Activated CD4-positive, alpha-beta memory T cell treated with anti-CD3 and anti-CD28 coated beads, Interleukin-2, amount 10 ng/mL, durations not matched to agents 7 days and 5 days (primary cell): ENCODE measurements around the gene KLF13. TPM values are rescaled to one million over a fixed set of nuclear protein-coding genes. Genes with fewer than 3 reads are reported as not detected.

Experiments
- CTCF ChIA-PET: fragments of 350-600 bp; sonication (Branson Sonifier 250); formaldehyde crosslinking; loops from one replicate; lab custom pipeline; 2021; ENCODE audit warnings: antibody characterized with exemption, inconsistent platforms; lab: Charles Lee
- POLR2A ChIA-PET: fragments of 350-600 bp; sonication (Branson Sonifier 250); formaldehyde crosslinking; loops from one replicate; lab custom pipeline; 2021; ENCODE audit warnings: antibody characterized with exemption; lab: Charles Lee
- DNase-seq: peaks from one replicate; pipeline ENCODE4 v3.0.0-alpha.2; 2020
- H3K27ac Mint-ChIP-seq: one replicate; pipeline ENCODE4 v1.8.0; 2021; ENCODE audit warnings: mild to moderate bottlenecking, mixed read lengths
- H3K27me3 Mint-ChIP-seq: one replicate; pipeline ENCODE4 v1.8.0; 2021; ENCODE audit warnings: mixed read lengths
- H3K36me3 Mint-ChIP-seq: one replicate; pipeline ENCODE4 v1.8.0; 2021; ENCODE audit warnings: low read depth, mixed read lengths
- H3K4me1 Mint-ChIP-seq: one replicate; pipeline ENCODE4 v1.8.0; 2021; ENCODE audit warnings: mixed read lengths
- H3K4me3 Mint-ChIP-seq: one replicate; pipeline ENCODE4 v1.8.0; 2021; ENCODE audit warnings: mild to moderate bottlenecking, mixed read lengths
- H3K9me3 Mint-ChIP-seq: one replicate; pipeline ENCODE4 v1.8.0; 2021; ENCODE audit warnings: mixed read lengths
- total RNA-seq, 2 experiments: library from RNA; stranded (reverse); gene quantifications; one replicate each; pipeline ENCODE4 v1.2.3, GENCODE V29; 2021

KLF13 gene
- total RNA-seq, 2 experiments from 2014 or later = 199 TPM

DNA sequence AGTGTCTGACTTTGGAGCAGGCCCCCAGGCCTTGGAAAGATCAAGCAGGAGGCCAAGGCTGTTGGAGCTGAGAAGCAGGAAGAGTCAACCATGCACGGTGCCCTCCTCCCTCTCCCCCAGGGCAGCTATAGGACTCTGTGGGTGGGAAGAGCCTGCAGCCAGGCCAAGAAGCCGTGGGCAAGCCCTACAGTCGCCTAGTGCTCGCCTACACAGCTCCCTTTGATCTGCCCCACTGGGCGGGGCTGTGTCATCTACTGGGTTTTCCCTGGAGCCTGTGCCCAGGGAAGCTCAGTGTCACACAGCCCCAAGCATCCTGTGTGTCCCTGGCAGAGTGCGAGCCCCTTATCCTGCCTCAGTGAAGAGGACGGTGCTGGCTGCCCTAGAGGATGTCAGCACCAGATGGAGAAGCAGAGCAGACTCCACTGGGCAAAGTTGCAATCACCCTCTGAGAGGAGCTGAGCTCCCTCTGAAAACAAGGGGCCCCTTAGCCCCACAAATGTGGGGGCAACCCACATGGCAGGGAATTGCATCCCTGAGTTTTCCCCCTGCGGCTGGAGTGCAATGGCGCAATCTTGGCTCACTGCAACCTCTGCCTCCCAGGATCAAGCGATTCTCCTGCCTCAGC, 72.2 kb downstream of the KLF13 start:
- H3K4me3 Mint-ChIP-seq = no peak overlapping the region
- DNase-seq = no peak
- CTCF ChIA-PET = interaction anchor here (0.9 to 1.6 kb wide), 6 partner anchors 16 to 183 kb away, joined by 3 to 6 read pairs (median 4); no protein-coding TSS in a partner anchor
- H3K4me1 Mint-ChIP-seq = peaks cover 37% of the 10 kb centered on the region
- H3K27ac Mint-ChIP-seq = no peak overlapping the region
- no peaks in the 10 kb centered on the region for H3K27me3 Mint-ChIP-seq
- no peaks in the 10 kb centered on the region for H3K9me3 Mint-ChIP-seq
- no peaks in the 10 kb centered on the region for H3K36me3 Mint-ChIP-seq
- POLR2A ChIA-PET = interaction anchor here (1.5 to 3.6 kb wide), 2 partner anchors 35 to 37 kb away, joined by 5 to 17 read pairs; no protein-coding TSS in a partner anchor

DNA sequence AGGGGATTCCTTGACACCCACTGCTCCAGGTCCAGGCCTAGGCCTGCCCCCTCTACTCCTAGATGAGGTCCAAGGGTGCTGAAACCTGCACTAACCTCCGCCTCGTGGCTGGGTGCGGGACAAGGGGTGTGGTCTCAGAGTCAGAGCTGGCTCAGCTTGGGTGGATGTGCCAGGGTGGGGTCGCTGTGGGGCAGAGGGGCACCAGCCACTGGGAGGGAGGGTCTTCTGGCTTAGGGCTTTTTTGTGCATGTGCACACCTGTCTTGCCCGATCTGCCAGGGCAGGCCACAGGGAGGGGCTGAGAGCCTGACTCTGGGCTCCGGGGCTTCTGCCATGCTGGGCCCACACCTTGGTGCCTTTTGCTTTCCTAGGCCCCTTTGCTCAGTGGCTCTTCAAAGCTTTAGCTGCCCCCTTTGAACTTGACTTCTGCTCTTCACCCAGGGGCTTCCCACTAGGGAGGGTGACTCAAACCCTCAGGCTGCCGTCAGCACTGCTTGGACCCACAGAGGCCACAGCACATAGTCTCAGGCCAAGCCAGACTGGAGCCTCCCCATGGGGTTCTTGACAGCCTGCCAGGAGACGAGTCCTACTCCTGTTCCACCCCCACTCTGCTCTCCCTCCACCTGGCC, 73.0 kb downstream of the KLF13 start:
- DNase-seq = no peak
- CTCF ChIA-PET = interaction anchor here (1.6 kb wide), 1 partner anchor 35 kb away, joined by 3 read pairs; no protein-coding TSS in a partner anchor
- POLR2A ChIA-PET = interaction anchor here (1.5 to 3.6 kb wide), 2 partner anchors 35 to 38 kb away, joined by 5 to 17 read pairs; no protein-coding TSS in a partner anchor

DNA sequence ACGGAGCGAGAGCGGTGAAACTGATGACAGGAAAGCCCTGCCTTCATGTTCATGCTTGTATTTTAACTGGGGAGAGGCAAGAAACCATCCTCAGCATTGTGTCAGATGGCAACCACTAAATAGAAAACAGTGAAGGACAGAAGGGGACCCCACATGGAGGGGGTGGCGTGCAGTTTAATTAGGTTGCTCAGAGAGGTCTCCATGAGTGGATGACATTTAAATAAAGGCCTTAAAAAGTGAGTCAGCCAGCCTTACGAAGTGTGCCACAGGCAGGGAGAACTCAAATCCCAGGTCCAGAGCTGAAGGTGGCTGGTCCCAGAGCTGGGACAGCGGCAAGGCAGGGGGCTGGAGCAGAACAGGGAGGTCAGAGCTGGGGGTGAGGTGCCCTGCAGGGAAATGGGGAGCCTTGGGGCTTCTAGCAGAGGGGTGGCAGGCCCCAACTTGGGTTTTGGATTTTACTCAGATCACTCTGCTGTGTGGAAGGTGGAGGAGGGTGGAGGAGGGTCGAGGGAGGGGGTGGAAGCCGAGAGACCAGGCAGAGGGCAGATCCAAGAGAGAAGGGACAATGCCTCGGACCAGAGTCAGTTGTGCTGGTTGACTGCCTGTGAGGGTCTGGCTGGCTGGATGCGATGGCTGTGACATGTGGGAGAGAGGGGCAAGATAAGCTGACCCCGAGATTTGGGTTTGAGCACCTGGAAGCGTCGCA, 73.7 kb downstream of the KLF13 start:
- ChIA-PET CTCF (interaction anchor here (0.7 kb wide), 1 partner anchor 28 kb away, joined by 3 read pairs; no protein-coding TSS in a partner anchor), POLR2A (no interaction called here)
- peaks cover 45% of the 10 kb centered on the region for H3K4me1 Mint-ChIP-seq
- no peak for DNase-seq
- peaks cover 5% of the 10 kb centered on the region for H3K9me3 Mint-ChIP-seq
- H3K4me3 Mint-ChIP-seq = no peak overlapping the region
- H3K27ac Mint-ChIP-seq = no peak overlapping the region
- H3K36me3 Mint-ChIP-seq = peaks cover 2% of the 10 kb centered on the region
- H3K27me3 Mint-ChIP-seq = no peaks in the 10 kb centered on the region

More for the DNA sequence above, 73.0 kb downstream of the KLF13 start:
- Mint-ChIP-seq H3K27ac (no peak overlapping the region), H3K4me3 (no peak overlapping the region), H3K27me3 (no peaks in the 10 kb centered on the region), H3K4me1 (peaks cover 40% of the 10 kb centered on the region), H3K9me3 (peaks cover 5% of the 10 kb centered on the region), H3K36me3 (peaks cover 2% of the 10 kb centered on the region)

DNA sequence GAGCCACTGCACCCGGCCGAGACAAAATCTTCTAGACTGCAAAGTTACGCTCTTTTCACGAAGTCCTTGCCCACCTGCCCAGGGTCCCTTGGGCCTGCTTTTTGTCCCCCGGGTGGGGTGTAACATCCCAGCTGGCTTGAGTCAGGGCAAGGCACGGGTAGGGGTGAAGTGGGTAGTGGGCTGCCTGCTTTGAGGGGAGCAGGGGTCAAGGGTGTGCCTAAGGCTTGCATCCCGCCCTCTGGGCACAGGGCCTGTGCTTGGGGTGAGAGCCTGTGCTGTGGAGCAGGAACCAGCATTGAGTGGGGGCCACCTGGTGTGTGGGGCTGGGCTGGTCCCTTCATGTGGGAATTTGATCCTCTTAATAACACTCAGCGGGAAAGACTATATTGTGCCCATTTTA, 74.6 kb downstream of the KLF13 start:
- no peak for DNase-seq
- Mint-ChIP-seq H3K9me3 (peaks cover 8% of the 10 kb centered on the region), H3K27ac (no peak overlapping the region), H3K4me1 (peaks cover 51% of the 10 kb centered on the region), H3K4me3 (no peak overlapping the region), H3K27me3 (no peaks in the 10 kb centered on the region), H3K36me3 (peaks cover 7% of the 10 kb centered on the region)
- POLR2A ChIA-PET = no interaction called here
- CTCF ChIA-PET = interaction anchor here (0.7 kb wide), 1 partner anchor 27 kb away, joined by 3 read pairs; no protein-coding TSS in a partner anchor

DNA sequence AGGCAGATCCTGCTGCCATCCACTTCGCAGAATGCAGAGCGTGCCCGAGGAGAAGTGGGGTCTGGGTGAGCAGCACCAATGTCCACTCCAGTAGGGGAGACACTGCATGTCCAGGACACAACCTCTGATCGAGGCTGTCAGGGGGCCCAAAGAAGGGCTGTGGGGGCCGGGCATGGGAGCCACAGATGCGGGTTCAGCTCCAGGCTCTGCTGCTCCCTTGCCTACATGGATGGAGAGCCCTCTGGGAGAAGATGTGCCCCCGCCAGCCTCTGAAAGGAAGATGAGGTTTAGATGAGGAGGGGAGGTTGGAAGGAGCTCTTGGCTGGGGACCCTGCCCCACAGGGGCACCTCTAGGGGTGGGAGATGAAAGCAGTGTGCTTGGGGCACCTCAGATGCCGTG, 75.4 kb downstream of the KLF13 start:
- peaks cover 51% of the 10 kb centered on the region for H3K4me1 Mint-ChIP-seq
- H3K27me3 Mint-ChIP-seq = no peaks in the 10 kb centered on the region
- peaks cover 12% of the 10 kb centered on the region for H3K36me3 Mint-ChIP-seq
- DNase-seq = no peak
- ChIA-PET POLR2A (interaction anchor here (1.5 kb wide), 1 partner anchor 37 kb away, joined by 3 read pairs; no protein-coding TSS in a partner anchor), CTCF (no interaction called here)
- H3K9me3 Mint-ChIP-seq = peaks cover 12% of the 10 kb centered on the region
- H3K4me3 Mint-ChIP-seq = no peak overlapping the region
- H3K27ac Mint-ChIP-seq = no peak overlapping the region

DNA sequence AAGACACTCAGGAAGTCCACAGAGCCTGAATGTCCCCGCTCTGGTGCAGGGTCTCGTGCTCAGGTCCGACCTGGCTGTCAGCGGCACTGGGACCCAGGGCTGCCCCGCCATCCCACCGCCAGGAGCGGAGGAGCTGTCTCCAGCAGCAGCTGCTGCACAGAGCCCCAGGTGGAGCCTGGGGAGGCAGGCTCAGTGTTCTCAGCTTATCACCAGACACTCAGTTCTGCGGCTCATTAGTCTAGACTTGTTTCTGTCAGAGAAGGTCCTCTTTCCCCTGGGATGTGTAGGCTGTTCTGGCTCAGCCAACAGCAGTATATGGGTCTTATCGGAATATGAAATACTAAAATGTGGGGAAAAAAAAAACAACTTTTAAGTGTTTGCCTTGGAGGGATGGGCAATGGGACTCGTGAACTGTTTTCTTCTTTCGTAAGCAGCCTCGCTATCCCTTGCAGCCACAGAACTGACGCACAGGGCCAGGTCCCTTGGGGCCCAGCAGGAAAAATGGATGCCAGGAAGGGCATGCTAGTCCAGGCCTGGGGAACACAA, 75.9 kb downstream of the KLF13 start:
- ChIA-PET CTCF (no interaction called here), POLR2A (interaction anchor here (1.5 kb wide), 1 partner anchor 37 kb away, joined by 3 read pairs; no protein-coding TSS in a partner anchor)
- Mint-ChIP-seq H3K9me3 (peaks cover 14% of the 10 kb centered on the region), H3K36me3 (peaks cover 17% of the 10 kb centered on the region), H3K4me3 (no peak overlapping the region), H3K4me1 (peaks cover 50% of the 10 kb centered on the region), H3K27me3 (no peaks in the 10 kb centered on the region), H3K27ac (no peak overlapping the region)
- no peak for DNase-seq

DNA sequence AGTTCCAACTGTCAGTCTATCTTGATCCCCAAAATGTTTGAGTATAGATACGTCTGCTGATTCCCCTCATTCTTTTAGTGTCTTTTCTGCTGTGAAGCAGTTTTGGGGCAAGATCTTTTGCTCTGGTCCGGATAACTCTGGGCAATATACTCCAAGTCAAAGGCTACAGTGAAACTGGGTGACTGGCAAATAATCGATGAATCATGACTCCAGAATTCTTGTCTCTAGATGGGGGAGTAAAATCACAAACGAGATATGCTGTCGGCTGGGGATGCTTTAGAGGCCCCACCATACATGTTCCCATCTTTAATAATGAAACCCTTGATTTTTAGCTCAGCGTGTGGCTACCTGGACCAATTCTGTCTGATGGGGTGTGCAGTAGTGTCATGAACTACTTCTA, 76.5 kb downstream of the KLF13 start:
- H3K36me3 Mint-ChIP-seq = peaks cover 17% of the 10 kb centered on the region
- H3K9me3 Mint-ChIP-seq = peaks cover 14% of the 10 kb centered on the region
- H3K4me1 Mint-ChIP-seq = peaks cover 45% of the 10 kb centered on the region
- H3K27ac Mint-ChIP-seq = no peak overlapping the region
- CTCF ChIA-PET = interaction anchor here (4.3 kb wide), 1 partner anchor 32 kb away, joined by 16 read pairs; no protein-coding TSS in a partner anchor
- H3K4me3 Mint-ChIP-seq = no peak overlapping the region
- H3K27me3 Mint-ChIP-seq = no peaks in the 10 kb centered on the region
- no peak for DNase-seq
- POLR2A ChIA-PET = interaction anchor here (1.5 kb wide), 1 partner anchor 38 kb away, joined by 3 read pairs; no protein-coding TSS in a partner anchor

DNA sequence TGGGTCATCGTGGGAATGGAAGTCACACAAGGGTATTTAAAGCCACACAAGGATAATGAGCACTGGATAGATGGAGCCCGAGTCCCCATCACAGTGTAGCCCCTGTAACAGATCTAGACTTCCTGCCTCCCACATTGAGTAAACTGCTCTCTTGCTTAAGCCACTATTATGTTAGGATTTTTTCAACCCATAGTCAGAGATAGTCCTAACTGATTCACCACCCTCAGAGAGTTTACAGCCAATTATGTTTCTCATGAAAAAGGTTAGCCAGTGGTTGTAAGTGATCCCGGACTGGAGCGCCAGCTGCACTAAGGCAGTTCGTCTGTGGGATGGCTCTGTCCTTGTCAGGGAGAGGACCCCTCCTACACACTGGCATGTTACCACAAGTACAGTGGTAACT, 77.0 kb downstream of the KLF13 start:
- peaks cover 21% of the 10 kb centered on the region for H3K36me3 Mint-ChIP-seq
- POLR2A ChIA-PET = interaction anchor here (1.5 to 2.9 kb wide), 2 partner anchors 31 to 38 kb away, joined by 3 to 19 read pairs; no protein-coding TSS in a partner anchor

DNA sequence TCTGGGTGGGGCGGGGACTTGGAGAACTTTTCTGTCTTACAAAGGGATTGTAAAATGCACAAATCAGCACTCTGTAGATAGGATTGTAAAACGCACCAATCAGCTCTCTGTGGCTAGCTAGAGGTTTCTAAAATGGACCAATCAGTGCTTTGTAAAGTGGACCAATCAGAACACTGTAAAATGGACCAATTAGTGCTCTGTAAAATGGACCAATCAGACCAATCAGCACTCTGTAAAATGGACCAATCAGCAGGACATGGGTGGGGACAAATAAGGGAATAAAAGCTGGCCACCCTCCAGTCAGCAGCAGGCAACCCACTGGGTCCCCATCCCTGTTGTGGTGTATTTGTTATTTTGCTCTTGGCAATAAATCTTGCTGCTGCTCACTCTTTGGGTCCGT, 77.7 kb downstream of the KLF13 start:
- no peak for DNase-seq
- Mint-ChIP-seq H3K36me3 (peaks cover 23% of the 10 kb centered on the region), H3K27me3 (peaks cover 7% of the 10 kb centered on the region), H3K9me3 (peaks cover 22% of the 10 kb centered on the region), H3K4me3 (no peak overlapping the region), H3K27ac (no peak overlapping the region), H3K4me1 (peaks cover 33% of the 10 kb centered on the region)
- POLR2A ChIA-PET = interaction anchor here (1.2 to 2.9 kb wide), 3 partner anchors 12 to 30 kb away, joined by 3 to 19 read pairs (median 8); no protein-coding TSS in a partner anchor
- CTCF ChIA-PET = interaction anchor here (1.5 to 4.3 kb wide), 2 partner anchors 12 to 31 kb away, joined by 4 to 16 read pairs; no protein-coding TSS in a partner anchor

More for the DNA sequence above, 77.0 kb downstream of the KLF13 start:
- Mint-ChIP-seq H3K4me3 (no peak overlapping the region), H3K27me3 (peaks cover 2% of the 10 kb centered on the region), H3K4me1 (peaks cover 40% of the 10 kb centered on the region), H3K27ac (no peak overlapping the region), H3K9me3 (peaks cover 17% of the 10 kb centered on the region)
- DNase-seq = no peak
- CTCF ChIA-PET = interaction anchor here (4.3 kb wide), 1 partner anchor 31 kb away, joined by 16 read pairs; no protein-coding TSS in a partner anchor

DNA sequence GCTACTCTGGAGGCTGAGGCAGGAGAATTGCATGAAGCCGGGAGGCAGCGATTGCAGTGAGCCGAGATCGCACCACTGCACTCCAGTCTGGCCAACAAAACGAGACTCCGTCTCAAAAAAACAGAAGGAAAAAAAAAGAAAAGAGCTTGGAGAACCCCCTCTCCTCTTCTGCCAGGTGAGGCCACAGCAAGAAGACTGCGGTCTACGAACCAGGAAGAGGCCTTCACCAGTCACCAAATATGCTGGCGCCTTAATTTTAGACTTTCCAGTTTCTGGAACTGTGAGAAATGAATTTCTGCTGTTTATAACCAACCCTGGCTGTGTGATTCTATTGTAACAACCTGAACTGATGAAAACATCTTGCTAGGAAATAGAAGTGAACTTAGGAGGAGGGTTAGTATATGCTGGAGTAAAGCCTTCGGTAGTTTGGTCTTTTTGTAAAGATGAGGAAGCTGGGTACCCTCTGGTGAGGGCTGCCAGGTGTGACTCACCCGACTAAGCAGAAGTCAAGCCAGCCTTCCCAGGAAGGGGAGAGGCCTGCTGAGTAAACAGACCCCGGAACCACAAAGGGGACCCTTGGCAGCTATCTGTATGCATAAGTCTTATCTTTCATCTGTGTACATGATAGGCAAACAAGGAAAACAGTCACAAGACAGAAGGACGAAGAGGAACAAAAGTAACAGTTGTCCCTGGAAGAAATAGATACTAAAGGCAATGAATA, 78.7 kb downstream of the KLF13 start:
- Mint-ChIP-seq H3K9me3 (peaks cover 22% of the 10 kb centered on the region), H3K27ac (peak overlapping the region; percentile 62), H3K4me1 (peaks cover 23% of the 10 kb centered on the region), H3K36me3 (peaks cover 23% of the 10 kb centered on the region), H3K4me3 (no peak overlapping the region), H3K27me3 (peaks cover 8% of the 10 kb centered on the region)
- ChIA-PET POLR2A (interaction anchor here (0.7 to 2.9 kb wide), 6 partner anchors 13 to 79 kb away, joined by 3 to 19 read pairs (median 3); no protein-coding TSS in a partner anchor), CTCF (interaction anchor here (1.5 to 4.3 kb wide), 2 partner anchors 13 to 30 kb away, joined by 4 to 16 read pairs; no protein-coding TSS in a partner anchor)
- no peak for DNase-seq

DNA sequence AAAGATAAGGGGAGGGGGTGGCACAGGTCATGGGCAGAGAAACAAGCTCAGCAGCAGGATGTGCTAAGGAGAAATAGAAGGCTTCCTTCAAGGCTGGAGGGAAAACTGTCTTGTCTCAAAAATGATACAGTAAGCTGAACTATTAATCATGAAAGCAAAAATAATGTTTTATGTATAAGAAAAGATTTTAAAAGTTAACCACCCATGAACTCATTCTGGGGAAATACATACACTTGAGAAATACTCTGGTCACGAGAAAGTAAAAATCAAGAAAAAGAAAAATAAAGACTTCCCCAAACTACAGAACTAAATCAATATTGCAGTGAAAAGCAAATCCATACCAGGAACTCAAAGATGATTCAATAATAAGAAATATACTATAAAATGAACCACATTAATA, 80.7 kb downstream of the KLF13 start:
- peaks cover 22% of the 10 kb centered on the region for H3K4me1 Mint-ChIP-seq
- peaks cover 23% of the 10 kb centered on the region for H3K36me3 Mint-ChIP-seq
- ChIA-PET CTCF (interaction anchor here (4.3 kb wide), 1 partner anchor 28 kb away, joined by 16 read pairs; no protein-coding TSS in a partner anchor), POLR2A (no interaction called here)
- no peak overlapping the region for H3K27ac Mint-ChIP-seq
- DNase-seq = no peak
- H3K27me3 Mint-ChIP-seq = peaks cover 11% of the 10 kb centered on the region
- H3K9me3 Mint-ChIP-seq = peaks cover 24% of the 10 kb centered on the region
- H3K4me3 Mint-ChIP-seq = no peak overlapping the region
